Activated T-cell treated with anti-CD3 and anti-CD28 coated beads, Interleukin-2, amount 50 U/mL, for 48 hours (primary cell): ENCODE measurements around the gene MSI2.

Source experiments
- DNase-seq, 2 experiments: peaks; one replicate each; pipeline ENCODE4 v3.0.0-alpha.2; 2020

MSI2 gene

GRCh38 chr17:57323391-57323790, 67.1 kb downstream of the MSI2 start:
- DNase-seq, result no peak

DNA sequence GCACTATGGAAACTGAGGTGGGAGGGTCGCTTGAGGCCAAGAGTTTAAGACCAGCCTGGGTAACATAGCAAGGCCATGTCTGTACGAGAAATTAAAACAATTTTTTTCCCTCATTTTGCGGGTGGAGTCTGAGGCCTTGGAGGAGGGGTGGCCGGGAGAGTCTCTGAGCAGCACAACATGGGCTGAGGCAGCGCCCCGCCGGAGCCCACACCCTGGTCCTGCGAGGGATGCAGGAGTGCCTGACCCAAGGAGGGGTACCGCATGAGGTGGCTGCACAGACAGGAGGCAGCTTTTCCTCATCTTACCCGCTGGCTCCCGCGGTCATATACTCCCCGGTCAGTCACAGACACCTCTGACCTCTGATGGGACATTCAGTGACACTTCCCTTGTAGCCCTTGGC, 67.7 kb downstream of the MSI2 start:
- no peak for DNase-seq

DNA sequence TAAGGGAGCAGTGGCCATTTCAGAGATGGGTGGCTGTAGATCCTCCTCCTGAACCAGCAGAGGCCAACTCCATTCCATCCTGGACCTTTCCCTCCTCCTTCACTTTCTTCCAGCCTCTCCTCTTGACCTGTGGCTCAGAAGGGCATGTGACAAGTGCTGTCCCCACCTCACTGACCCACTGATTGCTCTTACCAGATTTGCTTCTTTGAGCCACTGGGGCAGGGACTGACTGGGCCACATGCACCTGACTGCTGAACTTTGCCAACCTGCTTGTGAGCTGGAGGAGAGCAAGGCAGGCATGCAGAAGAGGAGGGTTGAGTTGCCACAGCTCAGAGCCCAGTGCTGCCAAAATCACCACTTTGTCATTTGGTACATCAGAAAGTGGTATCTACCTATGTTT, 68.3 kb downstream of the MSI2 start:
- DNase-seq, result no peak

DNA sequence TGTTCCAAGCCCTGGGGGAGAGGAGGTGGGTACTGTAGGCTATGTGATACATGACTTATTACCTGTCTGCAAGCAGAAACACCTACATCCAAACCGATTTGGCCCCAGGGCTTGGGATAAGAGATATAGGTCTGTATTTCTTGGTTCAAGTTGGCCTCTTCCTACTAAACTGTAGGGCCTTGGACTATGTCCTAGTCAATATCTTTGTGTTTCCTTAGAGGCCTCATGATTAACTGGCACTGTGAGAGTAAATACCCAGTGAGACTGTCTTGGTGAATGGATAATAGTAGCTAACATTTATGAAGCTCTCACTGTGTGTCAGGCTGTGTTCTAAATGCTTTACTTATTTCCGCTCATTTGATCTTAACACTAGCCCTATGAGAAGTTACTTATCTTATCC, 70.0 kb downstream of the MSI2 start:
- DNase-seq, result no peak

GRCh38 chr17:57326764-57327163, 70.4 kb downstream of the MSI2 start:
- DNase-seq, result no peak

DNA sequence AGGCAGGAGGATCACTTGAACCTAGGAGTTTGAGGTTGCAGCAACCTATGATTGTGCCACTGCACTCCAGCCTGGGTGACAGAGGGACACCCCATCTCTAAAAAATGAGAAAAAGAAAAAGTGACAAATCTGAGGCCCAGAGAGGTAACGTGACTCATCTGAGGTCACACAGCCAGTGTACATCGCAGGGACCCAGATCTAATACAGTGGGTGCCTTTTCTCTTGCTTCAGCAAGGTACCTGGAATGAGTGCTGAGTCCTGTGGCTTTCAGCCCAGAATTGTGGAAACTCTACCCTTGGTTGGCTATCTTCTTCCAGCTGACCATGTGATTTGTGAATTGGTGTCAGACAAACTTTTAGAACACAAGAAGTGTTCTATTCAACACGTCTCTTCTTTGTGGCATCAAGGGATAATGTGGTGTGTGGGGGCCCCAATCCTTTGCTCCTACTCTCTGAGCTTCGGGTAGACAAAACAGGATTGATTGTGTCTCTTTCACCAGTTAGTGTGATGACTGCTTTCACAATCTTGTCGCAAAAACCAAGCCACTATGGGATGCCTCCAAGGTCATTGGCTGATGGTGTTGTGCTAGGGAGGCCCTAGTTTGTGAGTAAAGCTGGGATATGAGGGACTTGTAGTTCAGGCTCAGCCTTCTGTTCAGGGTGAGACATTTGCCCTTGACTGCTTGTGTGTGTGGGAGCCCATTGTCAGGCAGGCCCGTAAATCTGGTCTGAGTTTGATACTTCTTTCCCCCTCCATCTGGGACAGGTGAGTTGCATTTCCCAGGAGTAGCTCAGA, 71.0 kb downstream of the MSI2 start:
- peak; percentile 22 to 28 for DNase-seq

- no peak for DNase-seq
Measured at GRCh38 chr17:57328109-57328882, 72.0 kb downstream of the MSI2 start.

GRCh38 chr17:57329380-57330214, 73.3 kb downstream of the MSI2 start:
- no peak for DNase-seq

DNA sequence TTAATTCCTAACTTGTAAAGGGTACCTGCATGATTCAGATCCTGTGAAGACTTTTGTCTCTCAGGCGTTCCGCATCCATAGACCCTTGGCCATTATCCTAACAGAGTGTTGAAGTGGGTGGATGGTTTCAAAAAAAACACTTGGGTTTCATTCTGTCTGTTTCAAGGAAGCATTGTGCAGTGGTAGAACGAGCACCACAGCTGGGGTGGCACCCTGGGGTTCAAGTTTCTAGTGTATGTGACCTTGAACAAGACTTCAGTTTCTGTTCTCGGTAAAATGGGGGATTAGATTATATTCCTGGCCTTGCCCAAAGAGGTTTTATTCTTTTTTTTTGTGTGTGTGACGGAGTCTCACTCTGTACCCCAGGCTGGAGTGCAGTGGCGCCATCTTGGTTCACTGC, 74.3 kb downstream of the MSI2 start:
- DNase-seq, result no peak

- DNase-seq, result no peak
Measured at GRCh38 chr17:57331423-57331822, 75.1 kb downstream of the MSI2 start.

GRCh38 chr17:57332501-57332900, 76.2 kb downstream of the MSI2 start:
- no peak for DNase-seq

GRCh38 chr17:57335195-57335792, 79.0 kb downstream of the MSI2 start:
- no peak for DNase-seq

DNA sequence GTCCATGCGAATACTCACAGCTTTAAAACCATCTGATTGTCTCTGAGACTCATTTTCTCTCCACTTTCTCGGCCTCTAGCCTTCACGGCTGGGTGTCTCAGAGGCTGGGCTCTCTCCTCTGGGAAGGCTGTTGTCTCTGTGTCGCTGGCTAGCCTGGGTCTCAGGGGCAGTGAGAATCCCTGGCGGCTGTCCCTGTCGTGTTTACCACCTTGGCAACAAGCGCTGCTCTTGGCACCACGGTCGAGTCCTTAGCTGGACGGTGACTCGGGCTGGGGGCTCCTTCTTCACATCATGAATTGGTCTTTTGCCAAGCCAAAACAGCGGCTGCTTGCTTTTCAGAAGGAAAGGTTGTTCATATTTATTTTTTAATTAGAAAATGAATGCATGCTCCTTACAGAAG, 81.1 kb downstream of the MSI2 start:
- no peak for DNase-seq

- DNase-seq, result no peak
Measured at GRCh38 chr17:57338257-57338914, 82.1 kb downstream of the MSI2 start.

DNA sequence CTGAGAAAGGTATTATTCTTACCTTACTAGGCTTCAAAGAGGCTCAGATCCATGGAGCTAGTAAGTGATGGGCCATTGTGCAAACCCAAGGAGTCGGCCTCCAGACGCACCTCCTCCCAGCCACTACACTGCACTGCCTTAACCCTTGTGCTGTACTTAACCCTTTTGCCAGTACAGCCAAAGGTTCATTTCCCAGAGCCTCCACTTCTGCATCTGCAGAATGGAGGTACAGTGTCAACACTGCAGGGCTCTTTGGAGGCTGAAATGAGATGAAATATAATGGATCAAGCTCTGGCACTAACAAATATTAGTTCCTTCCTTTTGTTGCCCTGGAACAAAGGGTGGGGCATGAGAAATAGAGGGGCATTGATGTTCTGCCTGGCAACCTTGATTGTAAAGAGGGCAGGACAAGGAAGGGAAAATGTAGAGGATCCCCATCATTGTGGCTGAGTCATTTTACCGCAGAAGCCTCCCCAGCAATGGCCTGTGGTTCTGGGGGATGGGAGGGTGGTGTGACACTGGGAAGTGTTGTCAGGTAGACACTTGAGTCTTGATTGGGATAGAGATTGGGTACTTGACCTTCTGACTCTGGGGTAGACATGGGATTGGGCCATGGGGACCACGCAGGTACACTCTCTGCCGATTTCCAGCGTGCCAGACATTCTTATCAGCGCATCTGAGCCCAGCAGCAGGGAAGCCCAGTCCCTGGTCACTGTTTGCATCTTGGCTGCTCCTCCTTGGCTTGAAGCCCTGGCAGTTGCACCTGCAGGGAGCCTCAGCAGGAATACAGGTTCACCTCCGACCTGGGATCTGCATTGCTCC, 84.0 kb downstream of the MSI2 start:
- no peak for DNase-seq

DNA sequence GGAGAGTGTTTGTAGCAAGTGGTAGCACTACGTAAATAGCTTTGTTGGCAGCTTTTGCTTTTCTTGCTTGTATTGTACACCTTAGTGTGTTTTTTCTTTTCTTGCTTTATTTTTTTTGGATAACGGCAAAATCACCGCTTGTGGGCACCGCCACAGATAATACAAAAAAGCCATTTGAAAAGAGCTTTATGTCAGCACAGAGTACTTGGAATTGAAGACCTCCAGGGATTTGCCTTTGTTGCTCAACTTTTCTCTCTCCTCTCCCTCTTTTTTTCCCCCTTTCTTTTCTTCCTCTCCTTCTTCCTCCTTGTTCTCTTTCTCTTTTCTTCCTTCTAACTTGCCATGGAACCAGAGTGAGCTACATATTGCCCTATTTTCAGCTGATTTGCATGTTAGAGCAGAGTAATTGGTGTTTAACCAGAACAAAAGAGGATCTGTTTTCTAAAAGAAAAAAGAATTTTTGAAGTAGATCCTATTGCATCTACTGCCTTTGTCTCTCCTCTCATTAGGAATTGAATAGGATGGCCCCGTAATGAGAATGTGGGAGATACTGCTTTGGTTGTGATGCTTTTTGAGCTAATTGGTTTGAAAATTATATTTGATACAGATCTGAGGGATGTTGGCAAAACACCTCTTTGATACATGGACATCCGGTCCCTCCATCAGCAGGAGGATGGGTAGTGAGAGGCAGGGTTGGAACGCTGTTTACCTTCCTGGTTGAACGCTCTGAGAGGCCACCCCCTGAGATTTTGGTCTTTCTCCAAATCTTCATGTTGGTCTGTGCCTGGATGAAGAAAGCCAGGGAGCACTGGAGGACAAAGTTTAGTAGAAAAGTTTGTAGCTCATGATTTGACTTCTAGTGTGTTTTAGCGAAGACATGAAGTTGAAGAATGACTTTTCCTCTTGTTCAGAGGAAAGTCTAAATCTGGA, 85.6 kb downstream of the MSI2 start:
- no peak for DNase-seq

DNA sequence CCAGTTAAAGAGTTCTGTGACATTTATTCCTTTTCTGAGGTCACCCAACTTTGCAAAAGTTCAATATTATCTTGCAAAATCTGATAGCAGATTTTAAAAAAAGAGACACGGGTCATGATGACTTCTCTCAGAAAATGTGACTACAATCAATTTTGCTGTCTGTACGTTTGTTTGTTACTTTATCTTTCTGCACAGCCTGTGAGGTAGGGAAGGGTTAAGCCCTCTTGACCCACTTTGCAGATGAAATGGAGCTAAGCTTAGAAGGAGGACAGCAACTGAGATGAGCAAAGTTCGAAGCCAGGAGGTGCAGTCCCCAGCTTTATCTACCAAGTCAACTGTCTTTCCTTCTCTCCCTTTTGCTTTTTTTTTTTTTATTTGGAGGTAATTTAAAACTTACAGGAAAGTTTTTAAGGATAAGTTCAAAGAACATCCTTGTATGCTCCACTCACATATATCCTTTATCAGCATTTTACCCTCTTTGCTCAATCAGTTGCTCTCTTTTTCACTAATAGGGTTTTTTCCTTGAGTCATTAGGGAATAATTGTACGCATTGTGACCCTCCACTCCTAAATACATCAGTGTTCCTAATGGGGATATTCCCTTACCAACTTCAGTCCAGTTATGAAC, 86.8 kb downstream of the MSI2 start:
- no peak for DNase-seq

DNA sequence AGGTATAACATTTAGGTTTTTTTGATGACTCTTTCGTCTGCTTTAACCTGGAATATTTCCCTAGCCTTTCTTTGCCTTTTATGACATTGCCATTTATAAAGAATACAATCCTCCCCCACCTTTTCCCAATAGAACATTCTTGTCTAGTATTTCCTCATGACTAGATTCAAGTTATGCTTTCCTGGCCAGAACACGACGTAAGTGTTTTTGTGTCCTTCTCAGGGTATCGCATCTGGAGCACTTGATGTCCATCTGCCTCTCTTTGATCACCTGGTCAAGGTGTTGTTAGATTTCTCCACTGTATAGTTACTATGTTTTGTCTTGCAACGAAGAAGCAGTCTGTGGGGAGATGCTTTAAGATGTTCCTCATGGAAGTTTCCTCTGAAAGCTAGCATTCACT, 87.4 kb downstream of the MSI2 start:
- DNase-seq, result no peak

DNA sequence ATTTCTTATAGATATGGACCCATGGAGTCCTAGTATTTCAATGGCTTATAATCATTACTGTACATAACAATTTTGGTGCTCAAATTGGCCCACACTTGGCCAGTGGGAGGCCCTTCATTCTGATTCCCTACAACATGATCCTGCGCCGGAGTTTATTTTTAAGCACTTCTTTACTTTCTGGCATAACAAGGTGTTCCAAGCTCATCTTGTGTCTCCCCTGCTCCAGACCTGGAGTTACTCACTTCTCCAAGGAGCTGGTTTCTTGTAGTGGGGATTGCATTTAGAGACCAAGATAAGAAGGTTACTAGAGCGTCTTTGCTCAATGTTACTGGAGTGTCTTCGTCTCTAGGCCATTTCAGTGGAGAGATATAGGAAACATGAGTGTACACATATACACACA, 87.9 kb downstream of the MSI2 start:
- no peak for DNase-seq
